ENCODE measurements around the gene MGAT3. TPM values are rescaled to one million over a fixed set of nuclear protein-coding genes. Genes with fewer than 3 reads are reported as not detected.
"Not testable (repeated sequence)": the region's sequence is repeated elsewhere in the genome, so short reads cannot be mapped to it uniquely, and the experiment has no call there.

Gene MGAT3
- total RNA-seq, 2 donors from 2014 or later, result 0.82 to 7.4 TPM

- Histone ChIP-seq H3K27me3 (replicated peaks; ENCODE audit: insufficient read depth) (no peaks in the 10 kb centered on the region), H3K4me1 (replicated peaks) (no peaks in the 10 kb centered on the region), H3K27ac (no peak overlapping the region), H3K9me3 (no peaks in the 10 kb centered on the region), H3K36me3 (no peaks in the 10 kb centered on the region), H3K4me3 (no peak overlapping the region)
- TF ChIP-seq CTCF (IDR thresholded peaks at IDR 0.05), result no peak
- intact Hi-C loops (cut with DNase I), result no loop called here
- 84% methylated on average over 4 of the region's 4 CpGs for WGBS
- DNase-seq (ENCODE audit: low spot score), result no peak
These were observed 46.5 kb upstream of the MGAT3 start for GRCh38 chr22:39410264-39410663.

- H3K36me3 ChIP-seq; H3K27me3 ChIP-seq (replicated peaks; ENCODE audit: insufficient read depth); H3K27ac ChIP-seq; intact Hi-C loops (cut with DNase I); H3K9me3 ChIP-seq; DNase-seq (ENCODE audit: low spot score); H3K4me3 ChIP-seq; H3K4me1 ChIP-seq (replicated peaks): not testable (repeated sequence)
- WGBS, result 76% methylated on average over 11 of the region's 11 CpGs
These were observed 44.9 kb upstream of the MGAT3 start for GRCh38 chr22:39411828-39412365.

GRCh38 chr22:39413204-39413603, 43.6 kb upstream of the MGAT3 start:
- H3K36me3 ChIP-seq, result peaks cover 3 to 11% of the 10 kb centered on the region in 2 donors
- intact Hi-C loops (cut with DNase I); H3K27ac ChIP-seq; H3K4me1 ChIP-seq (replicated peaks); H3K9me3 ChIP-seq; DNase-seq (ENCODE audit: low spot score); H3K4me3 ChIP-seq; H3K27me3 ChIP-seq (replicated peaks; ENCODE audit: insufficient read depth): not testable (repeated sequence)
- WGBS, result 89% methylated on average over 7 of the region's 7 CpGs

GRCh38 chr22:39414377-39414776, 42.4 kb upstream of the MGAT3 start:
- no peaks in the 10 kb centered on the region for H3K4me1 ChIP-seq (replicated peaks)
- no peak for TF ChIP-seq POLR2AphosphoS5 (IDR thresholded peaks at IDR 0.05)
- TF ChIP-seq POLR2A (IDR thresholded peaks at IDR 0.05), result no peak
- no peak for TF ChIP-seq CTCF (IDR thresholded peaks at IDR 0.05)
- WGBS, result 88% methylated on average over 7 of the region's 7 CpGs
- H3K4me3 ChIP-seq, result no peak overlapping the region
- H3K36me3 ChIP-seq, result peaks cover 3 to 20% of the 10 kb centered on the region in 2 donors
- H3K27me3 ChIP-seq (replicated peaks; ENCODE audit: insufficient read depth), result no peaks in the 10 kb centered on the region
- no peaks in the 10 kb centered on the region for H3K9me3 ChIP-seq
- no peak for DNase-seq (ENCODE audit: low spot score)
- intact Hi-C loops (cut with DNase I), result no loop called here
- H3K27ac ChIP-seq, result no peak overlapping the region

- H3K9me3 ChIP-seq, result no peaks in the 10 kb centered on the region
- H3K4me1 ChIP-seq (replicated peaks), result no peaks in the 10 kb centered on the region
- intact Hi-C loops (cut with DNase I), result no loop called here
- no peaks in the 10 kb centered on the region for H3K27me3 ChIP-seq (replicated peaks; ENCODE audit: insufficient read depth)
- H3K27ac ChIP-seq, result no peak overlapping the region
- DNase-seq (ENCODE audit: low spot score), result no peak
- H3K36me3 ChIP-seq, result peaks cover 3 to 26% of the 10 kb centered on the region in 2 donors
- no peak for TF ChIP-seq CTCF (IDR thresholded peaks at IDR 0.05)
- TF ChIP-seq POLR2AphosphoS5 (IDR thresholded peaks at IDR 0.05), result no peak
- no peak for TF ChIP-seq POLR2A (IDR thresholded peaks at IDR 0.05)
- WGBS, result 57% methylated on average over 10 of the region's 11 CpGs
- no peak overlapping the region for H3K4me3 ChIP-seq
These were observed 41.9 kb upstream of the MGAT3 start for GRCh38 chr22:39414886-39415285.

- Histone ChIP-seq H3K4me1 (replicated peaks) (no peaks in the 10 kb centered on the region), H3K27ac (no peak overlapping the region), H3K4me3 (no peak overlapping the region), H3K36me3 (peaks cover 3 to 32% of the 10 kb centered on the region in 2 donors), H3K9me3 (no peaks in the 10 kb centered on the region), H3K27me3 (replicated peaks; ENCODE audit: insufficient read depth) (no peaks in the 10 kb centered on the region)
- DNase-seq (ENCODE audit: low spot score), result no peak
- intact Hi-C loops (cut with DNase I), result no loop called here
- TF ChIP-seq POLR2A (IDR thresholded peaks at IDR 0.05), result no peak
- TF ChIP-seq POLR2AphosphoS5 (IDR thresholded peaks at IDR 0.05), result no peak
- no peak for TF ChIP-seq CTCF (IDR thresholded peaks at IDR 0.05)
- WGBS, result 92% methylated on average over 13 of the region's 16 CpGs
These were observed 41.3 kb upstream of the MGAT3 start for GRCh38 chr22:39415506-39415905.
